GM12891 (cell line): ENCODE results near the gene BCL2L12.

Experiments used
- DNase-seq: peaks from one replicate; pipeline ENCODE4 v3.0.0; 2011; ENCODE audit warnings: low spot score; ENCODE audit not compliant: insufficient read length
- FAIRE-seq: peaks from 2 replicates; lab custom pipeline; 2011; peaks lifted over from hg19 to GRCh38; lab: Jason Lieb, UNC
- PAX5 ChIP-seq: IDR thresholded peaks from 2 replicates; pipeline ENCODE4 v1.6.1; 2011; ENCODE audit warnings: low read length, moderate library complexity, mild to moderate bottlenecking; ENCODE audit not compliant: insufficient read depth, severe bottlenecking
- POLR2A ChIP-seq: IDR thresholded peaks from 2 replicates; pipeline ENCODE4 v1.6.1; 2011; ENCODE audit warnings: low read depth, low read length, control low read depth
- POLR2AphosphoS5 ChIP-seq: IDR thresholded peaks from 2 replicates; pipeline ENCODE4 v1.6.1; 2011; ENCODE audit warnings: low read depth, low read length, control low read depth
- POU2F2 ChIP-seq: IDR thresholded peaks from 2 replicates; pipeline ENCODE4 v1.6.1; 2011; ENCODE audit warnings: low read depth, mild to moderate bottlenecking, control low read depth, low read length, moderate library complexity
- SPI1 ChIP-seq: IDR thresholded peaks from 2 replicates; pipeline ENCODE4 v1.6.1; 2011; ENCODE audit warnings: low read depth, low read length, control low read depth
- TAF1 ChIP-seq: IDR thresholded peaks from 2 replicates; pipeline ENCODE4 v1.6.1; 2011; ENCODE audit warnings: low read depth, low read length, control low read depth

Gene BCL2L12

GRCh38 chr19:49664171-49665035, 1.3 kb upstream of the BCL2L12 start:
- FAIRE-seq (peak; percentile 91), DNase-seq (peak; percentile 83)
- TF ChIP-seq POLR2A (peak; percentile 18; the same call in 1 of the 2 replicates), PAX5 (no peak), POLR2AphosphoS5 (peak; percentile 61; the same call in 1 of the 2 replicates)

GRCh38 chr19:49665036-49665350, 740 bp upstream of the BCL2L12 start:
- FAIRE-seq (no peak), DNase-seq (no peak)
- TF ChIP-seq SPI1 (no peak), POLR2AphosphoS5 (no peak), POLR2A (no peak), PAX5 (no peak), POU2F2 (no peak), TAF1 (no peak; the same call in 1 of the 2 replicates)

GRCh38 chr19:49666120-49666444, 349 bp downstream of the BCL2L12 start:
- no peak for FAIRE-seq
- TF ChIP-seq POU2F2 (no peak), TAF1 (no peak)
- DNase-seq: no peak

- FAIRE-seq (no peak), DNase-seq (no peak)
- TF ChIP-seq POU2F2: no peak
- peak; percentile 56 for TF ChIP-seq SPI1
These were observed 1.7 kb downstream of the BCL2L12 start for GRCh38 chr19:49667473-49667872.

- FAIRE-seq (no peak), DNase-seq (no peak)
- TF ChIP-seq POU2F2: no peak
- TF ChIP-seq POLR2AphosphoS5: no peak
- no peak for TF ChIP-seq TAF1
- no peak for TF ChIP-seq PAX5
- no peak for TF ChIP-seq POLR2A
- TF ChIP-seq SPI1: no peak
These were observed 3.8 kb downstream of the BCL2L12 start for GRCh38 chr19:49669516-49669915.

- 0 out of 2 replicates have a peak, but pooled peaks have one; percentile 22 for TF ChIP-seq POU2F2
- no peak for TF ChIP-seq POLR2AphosphoS5
- DNase-seq (peak; percentile 87), FAIRE-seq (peak; percentile 97)
These were observed 6.6 kb downstream of the BCL2L12 start for GRCh38 chr19:49672131-49672919.

- TF ChIP-seq PAX5 (no peak), TAF1 (peak; percentile 92), POLR2AphosphoS5 (peak; percentile 89), POLR2A (peak; percentile 94), POU2F2 (peak; percentile 53; the same call in 1 of the 2 replicates), SPI1 (peak; percentile 70)
- peak; percentile 99 for FAIRE-seq
- DNase-seq: peak; percentile 87
These were observed 10.5 kb downstream of the BCL2L12 start for GRCh38 chr19:49676136-49676783.

- TF ChIP-seq TAF1 (no peak), POLR2AphosphoS5 (no peak), POLR2A (no peak), POU2F2 (no peak), SPI1 (no peak), PAX5 (no peak)
- FAIRE-seq (no peak), DNase-seq (peak; percentile 89)
These were observed 11.1 kb downstream of the BCL2L12 start for GRCh38 chr19:49676784-49677230.

- DNase-seq (no peak), FAIRE-seq (no peak)
These were observed 11.6 kb downstream of the BCL2L12 start, which contains the start of gene PRMT1 for GRCh38 chr19:49677231-49677900. Gene PRMT1 (plus strand): TSS chr19:49677271. CDS start chr19:49677281, 10 bp downstream.

More at GRCh38 chr19:49677231-49677900, 11.6 kb downstream of the BCL2L12 start, which contains the start of gene PRMT1:
- TF ChIP-seq POU2F2 (peak; percentile 78), POLR2AphosphoS5 (peak; percentile 94), SPI1 (no peak), TAF1 (peak; percentile 92), POLR2A (peak; percentile 95), PAX5 (no peak)
